ENCODE measurements around the gene EIF3F.

Gene EIF3F

DNA sequence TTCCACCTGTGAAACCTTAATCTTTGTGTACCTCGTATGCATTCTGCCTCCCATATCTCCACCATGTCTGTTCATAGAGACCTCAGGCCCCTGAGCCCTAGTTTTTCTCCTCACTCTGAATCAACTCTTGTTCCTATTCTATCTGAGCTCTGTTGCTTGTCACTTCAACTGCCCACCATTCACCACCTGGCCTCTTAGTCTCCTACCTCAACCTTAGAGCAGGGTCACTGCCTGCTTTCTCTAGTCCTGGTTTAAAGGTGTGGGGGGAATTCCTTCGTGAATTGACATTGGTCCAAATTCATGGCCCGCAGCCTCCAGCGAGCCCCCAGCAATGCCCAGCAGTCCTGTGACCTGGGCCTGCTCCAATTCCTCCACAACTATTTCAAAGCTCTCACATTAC, 54.4 kb downstream of the EIF3F start:
- no peak overlapping the region for H3K9ac ChIP-seq (ENCODE audit: low read length)
- H3K36me3 ChIP-seq (ENCODE audit: control insufficient read depth, insufficient read depth, low read length, severe bottlenecking) = no peaks in the 10 kb centered on the region
- H3K4me1 ChIP-seq (ENCODE audit: control insufficient read depth, insufficient read depth, low read length) = no peaks in the 10 kb centered on the region
- no peaks in the 10 kb centered on the region for H3K9me3 ChIP-seq (ENCODE audit: control insufficient read depth, low read length)
- H3K4me3 ChIP-seq (ENCODE audit: low read length) = no peak overlapping the region
- DNase-seq (ENCODE audit: low read depth) = no peak
- H3K27me3 ChIP-seq (replicated peaks; ENCODE audit: control insufficient read depth, insufficient read depth, low read length) = no peaks in the 10 kb centered on the region

- Histone ChIP-seq H3K9ac (ENCODE audit: low read length) (no peak overlapping the region), H3K27me3 (replicated peaks; ENCODE audit: control insufficient read depth, insufficient read depth, low read length) (no peaks in the 10 kb centered on the region), H3K4me3 (ENCODE audit: low read length) (no peak overlapping the region), H3K9me3 (ENCODE audit: control insufficient read depth, low read length) (no peaks in the 10 kb centered on the region), H3K4me1 (ENCODE audit: control insufficient read depth, insufficient read depth, low read length) (no peaks in the 10 kb centered on the region), H3K36me3 (ENCODE audit: control insufficient read depth, insufficient read depth, low read length, severe bottlenecking) (no peaks in the 10 kb centered on the region)
- no peak for DNase-seq (ENCODE audit: low read depth)
Observed at GRCh38 chr11:8043756-8044155, 56.6 kb downstream of the EIF3F start.

GRCh38 chr11:8045839-8046238, 58.7 kb downstream of the EIF3F start:
- H3K4me3 ChIP-seq (ENCODE audit: low read length) = no peak overlapping the region
- DNase-seq (ENCODE audit: low read depth) = no peak
- H3K9ac ChIP-seq (ENCODE audit: low read length) = no peak overlapping the region
- no peaks in the 10 kb centered on the region for H3K9me3 ChIP-seq (ENCODE audit: control insufficient read depth, low read length)
- H3K27me3 ChIP-seq (replicated peaks; ENCODE audit: control insufficient read depth, insufficient read depth, low read length) = no peaks in the 10 kb centered on the region
- H3K4me1 ChIP-seq (ENCODE audit: control insufficient read depth, insufficient read depth, low read length) = no peaks in the 10 kb centered on the region
- H3K36me3 ChIP-seq (ENCODE audit: control insufficient read depth, insufficient read depth, low read length, severe bottlenecking) = no peaks in the 10 kb centered on the region

DNA sequence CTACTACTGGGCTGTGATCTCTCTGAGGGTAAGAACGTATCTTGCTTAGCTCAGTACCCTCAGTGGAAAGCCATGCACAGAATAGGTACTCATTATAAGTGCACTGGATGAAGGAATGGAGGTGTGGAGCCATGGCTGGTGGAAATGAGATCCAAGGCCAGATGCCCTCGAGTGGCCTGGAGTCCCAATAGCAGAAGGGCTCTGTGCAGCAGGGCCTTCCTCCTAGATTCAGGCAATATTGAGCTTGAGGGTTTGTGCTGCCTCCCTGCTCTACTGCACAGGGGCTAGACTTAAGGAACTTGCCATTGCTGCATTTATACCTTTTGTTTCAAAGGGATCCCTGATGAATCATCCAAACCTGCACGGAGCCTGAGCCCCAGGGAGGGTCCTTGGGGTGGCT, 60.2 kb downstream of the EIF3F start:
- no peak overlapping the region for H3K9ac ChIP-seq (ENCODE audit: low read length)
- no peak for DNase-seq (ENCODE audit: low read depth)
- peaks cover 3% of the 10 kb centered on the region for H3K4me1 ChIP-seq (ENCODE audit: control insufficient read depth, insufficient read depth, low read length)
- no peaks in the 10 kb centered on the region for H3K9me3 ChIP-seq (ENCODE audit: control insufficient read depth, low read length)
- no peaks in the 10 kb centered on the region for H3K27me3 ChIP-seq (replicated peaks; ENCODE audit: control insufficient read depth, insufficient read depth, low read length)
- H3K4me3 ChIP-seq (ENCODE audit: low read length) = no peak overlapping the region
- H3K36me3 ChIP-seq (ENCODE audit: control insufficient read depth, insufficient read depth, low read length, severe bottlenecking) = no peaks in the 10 kb centered on the region

- Histone ChIP-seq H3K9ac (ENCODE audit: low read length) (no peak overlapping the region), H3K4me1 (ENCODE audit: control insufficient read depth, insufficient read depth, low read length) (peaks cover 3% of the 10 kb centered on the region), H3K27me3 (replicated peaks; ENCODE audit: control insufficient read depth, insufficient read depth, low read length) (no peaks in the 10 kb centered on the region), H3K9me3 (ENCODE audit: control insufficient read depth, low read length) (no peaks in the 10 kb centered on the region), H3K4me3 (ENCODE audit: low read length) (no peak overlapping the region), H3K36me3 (ENCODE audit: control insufficient read depth, insufficient read depth, low read length, severe bottlenecking) (no peaks in the 10 kb centered on the region)
- no peak for DNase-seq (ENCODE audit: low read depth)
Observed at GRCh38 chr11:8049084-8049483, 61.9 kb downstream of the EIF3F start.

Data from adipocyte (in vitro differentiated cells).